ENCODE results near the gene KDM6B.

DNA sequence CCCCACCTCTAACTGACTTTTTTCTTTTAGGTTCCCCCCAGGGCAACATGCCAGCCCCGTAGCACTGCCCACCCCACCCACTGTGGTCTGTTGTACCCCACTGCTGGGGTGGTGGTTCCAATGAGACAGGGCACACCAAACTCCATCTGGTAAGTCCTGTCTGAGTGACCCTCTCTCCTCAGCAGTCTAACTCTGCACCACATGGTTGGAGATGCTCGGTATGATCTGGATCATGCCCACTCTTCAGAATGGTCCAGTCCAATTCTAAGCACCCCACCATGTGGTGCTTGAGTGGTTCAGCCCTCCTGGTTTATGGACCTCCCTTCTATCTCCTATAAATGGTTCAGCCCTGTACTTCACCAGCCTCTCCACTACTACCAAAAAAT lies 5.9 kb downstream of the KDM6B start:
- TF ChIP-seq CTCF (conservative IDR thresholded peaks at IDR 0.05) = no peak
- no peak for TF ChIP-seq EZH2 (IDR thresholded peaks at IDR 0.05; ENCODE audit: low read depth)

Measured in PC-9 (cell line).